Ishikawa (cell line): ENCODE measurements around the gene RNF157.

Experiments used
- CEBPB ChIP-seq: IDR thresholded peaks from 2 replicates; pipeline ENCODE4 v1.6.1; 2012
- CREB1 ChIP-seq: IDR thresholded peaks from 2 replicates; pipeline ENCODE4 v1.6.1; 2012; ENCODE audit warnings: low read depth
- EGR1 ChIP-seq: IDR thresholded peaks from 2 replicates; pipeline ENCODE4 v1.6.1; 2012
- EP300 ChIP-seq: IDR thresholded peaks from 2 replicates; pipeline ENCODE4 v1.6.1; 2012; ENCODE audit warnings: borderline replicate concordance
- RAD21 ChIP-seq: IDR thresholded peaks from 2 replicates; pipeline ENCODE4 v1.6.1; 2012; ENCODE audit warnings: low read depth
- USF1 ChIP-seq: IDR thresholded peaks from 2 replicates; pipeline ENCODE4 v1.6.1; 2012
- ZBTB7A ChIP-seq: IDR thresholded peaks from 2 replicates; pipeline ENCODE4 v1.6.1; 2012; ENCODE audit warnings: low read depth

- TF ChIP-seq EP300 (no peak), RAD21 (no peak), EGR1 (no peak), USF1 (no peak), CEBPB (no peak), ZBTB7A (no peak), CREB1 (no peak)
These were observed 135.4 kb downstream of the RNF157 start for GRCh38 chr17:76104896-76105231.
